ENCODE measurements around the gene CYSTM1.

The CYSTM1 gene

DNA sequence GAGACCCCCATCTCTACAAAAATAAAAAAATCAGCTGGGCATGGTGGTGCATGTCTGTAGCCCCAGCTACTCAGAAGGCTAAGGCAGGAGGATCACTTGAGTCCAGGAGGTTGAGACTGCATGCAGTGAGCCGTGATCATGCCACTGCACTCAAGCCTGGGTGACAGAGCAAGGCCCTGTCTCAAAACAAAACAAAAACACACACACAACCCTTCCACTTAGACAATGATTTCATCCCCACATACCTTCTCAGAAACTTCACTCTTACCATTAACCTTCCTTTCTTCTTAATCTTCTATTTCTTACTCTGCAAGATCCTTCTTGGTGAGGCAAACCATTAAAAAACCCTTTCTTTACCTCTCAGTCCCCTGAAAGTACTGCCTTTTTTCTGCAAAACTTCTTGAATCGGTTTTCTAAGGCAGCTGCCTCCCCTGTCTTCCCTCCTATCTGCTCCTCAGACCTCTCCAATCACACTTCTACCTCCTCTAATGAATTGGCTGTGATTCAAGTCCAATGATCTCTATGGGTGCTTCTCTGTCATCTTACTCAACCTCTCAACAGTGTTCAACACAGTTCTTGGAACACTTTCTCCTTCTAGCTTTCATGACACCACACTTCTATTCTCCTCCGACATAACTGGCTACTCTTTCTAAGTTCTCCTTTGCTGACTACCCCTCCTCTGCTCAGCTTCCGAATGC lies 80.6 kb downstream of the CYSTM1 start:
- no peak for DNase-seq (ENCODE audit: low read depth, low spot score)

DNA sequence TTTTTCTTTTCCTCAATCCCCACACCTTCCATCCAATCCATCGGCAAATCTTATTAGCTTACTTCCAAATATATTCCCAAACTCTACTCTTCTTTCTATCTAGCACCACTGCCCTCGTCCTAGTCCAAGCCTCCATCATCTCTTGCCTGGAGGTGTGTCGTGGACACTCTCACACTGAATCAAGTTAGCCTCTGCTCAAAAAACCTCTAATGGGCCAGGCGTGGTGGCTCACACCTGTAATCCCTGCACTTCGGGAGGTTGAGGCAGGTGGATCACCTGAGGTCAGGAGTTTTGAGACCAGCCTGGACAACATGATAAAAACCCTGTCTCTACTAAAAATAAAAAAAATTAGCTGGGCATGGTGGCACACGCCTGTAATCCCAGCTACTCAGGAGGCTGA lies 81.7 kb downstream of the CYSTM1 start:
- no peak for DNase-seq (ENCODE audit: low read depth, low spot score)

DNA sequence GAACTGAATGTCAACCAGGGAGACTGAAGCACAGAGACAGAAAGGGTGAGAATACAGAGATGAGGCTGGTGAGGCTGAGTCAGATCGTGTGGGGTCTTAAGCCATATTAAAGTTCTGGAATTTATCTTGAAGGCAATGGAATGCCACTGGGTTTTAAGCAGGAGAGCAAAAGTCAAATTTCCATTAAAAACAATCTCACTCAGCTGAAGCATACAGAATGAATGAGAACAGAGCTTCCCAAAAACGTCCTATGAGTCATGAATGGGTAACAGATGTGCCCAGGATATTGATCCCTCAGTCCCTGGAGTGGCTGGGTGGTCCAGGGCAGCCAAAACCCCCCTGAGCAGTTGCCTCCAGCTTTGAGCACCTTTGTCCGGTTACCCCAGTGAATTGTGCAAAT lies 83.0 kb downstream of the CYSTM1 start:
- DNase-seq (ENCODE audit: low read depth, low spot score): no peak

GRCh38 chr5:140258873-140259272 lies 83.9 kb downstream of the CYSTM1 start:
- DNase-seq (ENCODE audit: low read depth, low spot score): no peak

DNA sequence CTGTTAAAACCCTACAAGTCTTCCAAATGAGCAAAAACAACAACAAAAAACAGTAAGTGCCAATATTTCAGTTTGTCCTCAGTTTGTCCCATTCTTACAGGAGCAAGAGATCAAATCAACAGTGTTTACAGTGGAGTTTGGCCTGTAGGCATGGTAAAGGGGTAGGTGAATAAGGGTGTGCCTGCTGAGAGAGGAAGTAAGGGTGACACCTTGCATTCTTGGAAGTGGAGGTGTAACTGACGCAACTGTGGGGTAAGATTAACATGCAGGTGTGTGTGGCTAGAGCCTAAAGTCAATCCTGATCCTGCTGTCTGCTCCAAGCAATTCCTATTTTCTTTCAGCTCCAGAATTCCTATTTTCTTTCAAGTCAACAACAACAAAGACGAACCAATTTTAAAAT lies 84.5 kb downstream of the CYSTM1 start:
- DNase-seq (ENCODE audit: low read depth, low spot score): no peak

DNA sequence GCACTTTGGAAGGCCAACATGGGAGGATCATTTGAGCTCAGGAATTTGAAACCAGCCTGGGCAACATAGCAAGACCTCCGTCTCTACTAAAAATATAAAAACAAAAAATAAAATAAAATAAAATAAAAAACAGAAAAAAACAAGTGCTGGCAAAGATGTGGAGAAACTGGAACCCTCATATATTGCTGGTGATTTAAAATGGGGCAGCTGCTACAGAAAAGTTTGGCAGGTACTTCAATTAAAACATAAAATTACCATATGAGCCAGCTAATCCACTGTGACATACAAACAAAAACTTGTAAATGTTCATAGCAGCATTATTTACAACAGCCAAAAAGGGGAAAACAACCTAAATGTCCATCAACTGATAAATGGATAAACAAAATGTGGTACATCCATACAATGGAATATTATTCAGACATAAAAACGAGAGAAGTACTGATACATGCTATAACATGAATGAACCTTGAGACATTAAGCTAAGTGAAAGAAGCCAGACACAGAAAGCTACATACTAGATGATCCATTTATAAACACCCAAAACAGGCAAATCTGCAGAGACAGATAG lies 85.2 kb downstream of the CYSTM1 start:
- DNase-seq (ENCODE audit: low read depth, low spot score): no peak

GRCh38 chr5:140261403-140262171 lies 86.6 kb downstream of the CYSTM1 start:
- no peak for DNase-seq (ENCODE audit: low read depth, low spot score)

- no peak for DNase-seq (ENCODE audit: low read depth, low spot score)
Measured at GRCh38 chr5:140262221-140262620, 87.2 kb downstream of the CYSTM1 start.

- no peak for DNase-seq (ENCODE audit: low read depth, low spot score)
Measured at GRCh38 chr5:140262839-140263238, 87.9 kb downstream of the CYSTM1 start.

- DNase-seq (ENCODE audit: low read depth, low spot score): no peak
Measured at GRCh38 chr5:140265845-140266244, 90.9 kb downstream of the CYSTM1 start.

DNA sequence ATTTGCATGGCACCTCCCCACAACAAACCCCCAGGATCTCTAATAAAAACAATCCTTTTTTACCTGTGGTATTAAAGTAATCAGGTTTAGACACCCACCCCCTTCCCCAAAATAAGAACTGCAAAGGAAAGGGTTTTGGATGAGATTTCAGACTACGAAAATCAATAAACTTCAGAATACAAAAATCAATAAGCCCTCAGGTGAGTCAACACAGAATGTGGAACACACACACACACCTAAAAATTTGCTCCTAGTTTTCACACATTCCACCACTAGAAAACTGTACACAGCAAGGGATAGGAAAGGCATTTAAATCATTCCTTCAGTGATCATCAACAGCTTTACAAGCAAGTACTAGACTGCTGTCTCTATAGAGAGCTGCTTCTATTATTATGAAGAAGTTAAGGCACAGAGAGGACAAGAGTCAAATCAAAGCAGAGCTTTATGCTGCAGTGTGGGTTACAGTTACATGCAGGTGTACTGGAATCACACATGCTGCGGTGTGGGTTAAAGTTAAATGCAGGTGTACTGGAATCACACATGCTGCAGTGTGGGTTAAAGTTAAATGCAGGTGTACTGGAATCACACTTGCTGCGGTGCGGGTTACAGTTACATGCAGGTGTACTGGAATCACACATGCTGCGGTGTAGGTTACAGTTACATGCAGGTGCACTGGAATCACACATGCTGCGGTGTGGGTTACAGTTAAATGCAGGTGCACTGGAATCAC lies 91.6 kb downstream of the CYSTM1 start:
- DNase-seq (ENCODE audit: low read depth, low spot score): no peak

DNA sequence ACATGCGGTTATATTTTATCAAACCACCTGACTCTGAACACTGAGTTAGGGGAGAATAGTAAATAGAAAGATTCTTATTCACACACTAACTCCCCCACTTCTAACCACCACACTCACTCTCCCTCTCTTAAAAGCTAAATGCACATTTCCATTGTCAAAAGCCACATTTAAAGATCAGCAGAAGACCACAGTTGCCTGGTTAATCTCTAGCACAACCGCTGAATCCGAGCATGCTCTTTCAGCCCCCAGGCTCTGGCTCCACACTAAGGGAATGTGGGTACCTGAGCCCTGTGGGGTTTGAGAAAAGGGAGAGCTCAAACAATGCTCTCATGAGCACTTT lies 92.2 kb downstream of the CYSTM1 start:
- no peak for DNase-seq (ENCODE audit: low read depth, low spot score)

DNA sequence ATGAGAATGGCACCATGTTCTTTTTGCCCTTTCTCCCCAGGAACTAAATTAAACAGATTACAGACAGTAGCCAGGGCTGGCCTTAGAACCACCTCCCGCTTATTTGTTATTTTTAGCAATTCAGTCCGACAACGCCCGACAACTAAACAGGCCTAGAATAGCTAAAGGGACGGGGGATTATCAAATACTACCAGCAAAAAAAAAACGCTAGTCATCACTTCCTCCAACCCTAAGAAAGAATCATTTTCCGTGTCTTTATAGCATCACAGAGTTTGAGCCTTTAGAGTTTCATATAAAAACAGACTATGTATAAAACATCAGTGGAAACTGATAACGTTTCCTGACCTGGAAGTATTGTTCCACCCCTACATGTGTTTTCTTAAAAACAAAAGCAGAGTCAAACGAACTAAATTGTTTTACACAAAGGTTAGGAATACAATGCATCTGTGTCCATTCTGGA lies 92.6 kb downstream of the CYSTM1 start:
- DNase-seq (ENCODE audit: low read depth, low spot score): no peak

DNA sequence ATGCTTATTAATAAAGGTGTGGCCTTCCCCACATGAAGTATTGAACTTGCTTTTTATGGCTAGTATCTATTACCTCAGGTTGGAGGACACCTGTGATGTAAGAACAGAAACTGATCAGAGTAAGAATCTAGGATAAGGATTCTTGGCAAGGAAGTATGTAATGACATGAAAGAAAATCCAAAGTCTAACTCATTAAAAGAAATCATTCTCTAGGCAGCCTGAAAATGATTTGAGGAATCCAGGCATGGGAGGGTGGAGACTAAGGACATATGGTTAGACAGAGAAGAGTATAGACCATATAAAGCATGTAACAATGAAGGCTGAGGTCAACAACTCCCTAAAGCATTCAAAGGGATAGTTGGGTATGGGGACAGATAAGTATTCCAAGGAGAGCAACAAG lies 95.0 kb downstream of the CYSTM1 start:
- DNase-seq (ENCODE audit: low read depth, low spot score): no peak

- DNase-seq (ENCODE audit: low read depth, low spot score): no peak
Measured at GRCh38 chr5:140273401-140273877, 98.5 kb downstream of the CYSTM1 start.

DNA sequence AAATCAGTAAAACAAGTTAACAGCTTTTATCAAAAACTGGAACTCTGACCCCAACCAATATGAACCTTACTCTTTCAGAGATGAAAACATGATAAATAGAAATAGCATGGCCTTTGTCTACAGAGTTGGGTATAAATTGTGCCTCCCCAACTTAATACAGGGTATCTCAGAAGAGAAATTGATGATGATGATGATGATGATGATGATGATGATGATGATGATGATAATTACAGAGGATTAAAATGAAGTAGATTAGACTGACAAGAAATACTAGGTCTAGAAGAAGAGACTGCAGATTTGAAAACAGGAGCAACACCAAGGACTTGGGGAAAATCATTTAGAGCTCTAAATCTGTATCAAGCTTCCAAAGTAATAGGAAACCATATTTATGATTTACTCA lies 100.8 kb downstream of the CYSTM1 start:
- no peak for DNase-seq (ENCODE audit: low read depth, low spot score)

DNA sequence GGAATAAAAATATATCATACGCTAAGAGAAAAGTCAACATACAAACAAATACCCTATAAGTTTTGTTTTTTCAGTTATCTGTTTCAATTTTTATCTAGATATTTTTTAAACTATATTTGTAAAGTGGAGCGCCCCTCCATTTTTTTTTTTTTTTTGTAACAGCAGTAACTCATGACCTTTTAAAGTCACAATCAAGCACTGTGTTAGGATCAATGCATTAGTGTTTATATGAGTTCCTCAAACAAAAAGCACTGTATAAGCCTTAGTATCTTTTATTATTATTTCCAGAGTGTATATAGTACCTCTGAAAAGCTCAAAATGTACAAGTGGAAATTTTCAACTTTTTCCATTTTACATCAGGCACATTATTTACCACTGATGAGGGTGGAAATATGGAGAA lies 107.3 kb downstream of the CYSTM1 start:
- DNase-seq (ENCODE audit: low read depth, low spot score): no peak

- DNase-seq (ENCODE audit: low read depth, low spot score): no peak
Measured at GRCh38 chr5:140284013-140284412, 109.0 kb downstream of the CYSTM1 start.

GRCh38 chr5:140286424-140286823 lies 111.4 kb downstream of the CYSTM1 start:
- DNase-seq (ENCODE audit: low read depth, low spot score): no peak

DNA sequence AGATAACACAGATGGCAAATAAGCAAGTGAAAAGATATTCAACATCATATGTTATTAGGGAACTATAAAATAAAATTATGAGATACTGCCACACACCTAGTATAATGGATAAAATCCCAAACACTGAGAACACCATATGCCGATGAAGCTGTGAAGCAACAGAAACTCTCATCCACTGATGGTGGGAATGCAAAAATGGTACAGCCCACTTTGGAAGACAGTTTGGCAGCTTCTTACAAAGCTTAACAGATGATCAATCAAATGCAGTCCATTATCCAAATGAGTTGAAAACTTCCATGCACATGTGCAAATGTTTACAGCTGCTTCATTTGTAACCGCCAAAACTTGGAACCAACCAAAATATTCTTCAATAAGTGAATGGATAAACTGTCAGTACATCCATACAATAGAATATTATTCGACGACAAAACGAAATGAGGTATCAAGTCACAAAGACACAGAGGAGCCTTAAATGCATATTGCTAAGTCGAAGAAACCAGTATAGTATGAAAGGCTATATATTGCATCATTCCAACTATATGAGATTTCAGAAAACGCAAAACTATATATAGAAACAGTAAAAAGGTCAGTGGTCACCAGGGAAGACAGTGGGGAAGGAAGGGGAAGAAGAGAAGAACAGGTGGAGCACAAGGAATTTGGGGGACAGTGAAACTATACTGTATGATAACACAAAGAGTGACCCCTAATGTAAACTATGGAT lies 113.0 kb downstream of the CYSTM1 start:
- DNase-seq (ENCODE audit: low read depth, low spot score): no peak

GRCh38 chr5:140292212-140293036 lies 117.4 kb downstream of the CYSTM1 start:
- no peak for DNase-seq (ENCODE audit: low read depth, low spot score)
